T-helper 1 cell treated with Interleukin-12 subunit alpha and Interleukin-12 subunit beta and Interleukin-4 antibody, amounts not matched to agents 30 μg/mL and 1 μg/mL, for 36 hours (primary cell): ENCODE data around the gene SH3PXD2A.

ENCODE experiments used
- H3K27ac Mint-ChIP-seq: one replicate; pipeline ENCODE4 v1.8.0; 2021; ENCODE audit warnings: mild to moderate bottlenecking, mixed read lengths
- H3K27me3 Mint-ChIP-seq: one replicate; pipeline ENCODE4 v1.8.0; 2021; ENCODE audit warnings: low read depth, mixed read lengths
- H3K36me3 Mint-ChIP-seq: one replicate; pipeline ENCODE4 v1.8.0; 2021; ENCODE audit warnings: low read depth, mixed read lengths
- H3K4me1 Mint-ChIP-seq: one replicate; pipeline ENCODE4 v1.8.0; 2021; ENCODE audit warnings: low read depth, mixed read lengths
- H3K4me3 Mint-ChIP-seq: one replicate; pipeline ENCODE4 v1.8.0; 2021; ENCODE audit warnings: mild to moderate bottlenecking, moderate library complexity, mixed read lengths
- H3K9me3 Mint-ChIP-seq: one replicate; pipeline ENCODE4 v1.8.0; 2021; ENCODE audit warnings: mixed read lengths

SH3PXD2A gene

DNA sequence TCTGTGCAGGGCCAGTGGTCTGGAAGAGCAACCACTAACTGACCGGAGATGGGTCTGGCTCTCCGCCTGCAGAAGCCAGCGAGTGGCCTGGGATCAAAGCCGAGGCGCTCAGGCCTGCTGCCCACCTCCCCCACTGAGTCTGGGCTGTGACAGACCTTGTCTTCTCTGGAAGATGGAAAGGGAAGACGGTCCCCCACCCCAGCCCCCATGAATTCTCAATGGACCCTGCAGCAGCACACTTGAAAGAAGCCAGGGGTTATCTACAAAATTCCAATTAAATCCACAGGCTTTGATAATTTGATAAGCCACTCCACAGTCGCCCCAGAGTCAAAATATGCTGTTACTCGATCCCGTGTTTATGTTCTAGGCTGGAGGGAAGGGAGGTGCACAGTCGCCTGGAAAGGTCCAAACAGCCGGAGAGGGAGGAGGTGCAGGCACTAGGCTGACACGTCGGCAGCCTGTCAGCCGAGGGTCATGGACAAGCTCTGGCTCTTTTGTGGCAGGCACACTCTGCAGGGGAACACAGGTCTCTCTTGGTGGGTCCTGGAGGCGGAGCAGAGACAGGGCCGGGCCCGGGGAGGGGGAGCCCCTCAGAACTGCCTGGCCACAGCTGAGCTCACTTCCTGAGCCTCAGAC, 134.9 kb downstream of the SH3PXD2A start:
- Mint-ChIP-seq H3K27me3 (no peaks in the 10 kb centered on the region), H3K9me3 (no peaks in the 10 kb centered on the region), H3K27ac (no peak overlapping the region), H3K36me3 (no peaks in the 10 kb centered on the region), H3K4me3 (no peak overlapping the region), H3K4me1 (peaks cover 2% of the 10 kb centered on the region)

DNA sequence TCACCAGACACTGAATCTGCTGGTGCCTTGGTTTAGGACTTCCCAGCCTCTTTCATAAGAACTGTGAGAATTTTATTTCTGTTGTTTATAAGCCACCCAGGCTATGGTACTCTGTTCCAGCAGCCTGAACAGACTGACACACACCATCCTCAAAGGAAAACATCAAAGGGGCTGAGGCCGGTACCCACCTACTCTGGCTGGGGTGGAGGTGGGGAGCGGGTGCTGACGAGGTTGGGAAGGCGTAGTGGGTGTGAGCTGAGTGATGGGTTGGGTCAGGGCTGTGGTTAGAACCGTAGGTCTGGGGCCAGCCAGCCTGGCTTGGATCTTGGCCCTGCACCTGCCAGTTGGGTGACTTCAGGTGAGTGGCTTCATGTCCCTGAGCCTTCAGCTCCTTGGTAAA, 136.3 kb downstream of the SH3PXD2A start:
- H3K9me3 Mint-ChIP-seq = no peaks in the 10 kb centered on the region
- H3K4me3 Mint-ChIP-seq = no peak overlapping the region
- H3K27ac Mint-ChIP-seq = no peak overlapping the region
- H3K27me3 Mint-ChIP-seq = no peaks in the 10 kb centered on the region
- H3K4me1 Mint-ChIP-seq = peaks cover 2% of the 10 kb centered on the region
- no peaks in the 10 kb centered on the region for H3K36me3 Mint-ChIP-seq

DNA sequence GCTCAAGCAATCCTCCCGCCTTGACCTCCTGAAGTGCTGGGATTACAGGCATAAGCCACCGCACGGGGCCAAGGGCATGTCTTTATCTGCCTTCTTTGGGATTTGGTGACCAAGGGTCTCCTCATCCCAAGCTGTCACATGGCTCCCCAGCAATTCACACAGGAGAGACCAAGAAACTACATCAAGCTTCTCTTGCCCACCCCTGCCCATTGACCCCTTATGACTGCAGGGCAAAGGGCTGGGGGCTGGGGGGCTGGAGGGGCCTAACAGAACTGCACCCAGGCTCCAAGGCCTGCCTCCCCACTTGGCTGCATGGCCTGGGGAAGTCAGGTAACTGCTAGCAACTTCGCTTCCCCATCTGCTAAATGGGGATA, 137.1 kb downstream of the SH3PXD2A start:
- Mint-ChIP-seq H3K9me3 (no peaks in the 10 kb centered on the region), H3K27ac (no peak overlapping the region), H3K36me3 (no peaks in the 10 kb centered on the region)

DNA sequence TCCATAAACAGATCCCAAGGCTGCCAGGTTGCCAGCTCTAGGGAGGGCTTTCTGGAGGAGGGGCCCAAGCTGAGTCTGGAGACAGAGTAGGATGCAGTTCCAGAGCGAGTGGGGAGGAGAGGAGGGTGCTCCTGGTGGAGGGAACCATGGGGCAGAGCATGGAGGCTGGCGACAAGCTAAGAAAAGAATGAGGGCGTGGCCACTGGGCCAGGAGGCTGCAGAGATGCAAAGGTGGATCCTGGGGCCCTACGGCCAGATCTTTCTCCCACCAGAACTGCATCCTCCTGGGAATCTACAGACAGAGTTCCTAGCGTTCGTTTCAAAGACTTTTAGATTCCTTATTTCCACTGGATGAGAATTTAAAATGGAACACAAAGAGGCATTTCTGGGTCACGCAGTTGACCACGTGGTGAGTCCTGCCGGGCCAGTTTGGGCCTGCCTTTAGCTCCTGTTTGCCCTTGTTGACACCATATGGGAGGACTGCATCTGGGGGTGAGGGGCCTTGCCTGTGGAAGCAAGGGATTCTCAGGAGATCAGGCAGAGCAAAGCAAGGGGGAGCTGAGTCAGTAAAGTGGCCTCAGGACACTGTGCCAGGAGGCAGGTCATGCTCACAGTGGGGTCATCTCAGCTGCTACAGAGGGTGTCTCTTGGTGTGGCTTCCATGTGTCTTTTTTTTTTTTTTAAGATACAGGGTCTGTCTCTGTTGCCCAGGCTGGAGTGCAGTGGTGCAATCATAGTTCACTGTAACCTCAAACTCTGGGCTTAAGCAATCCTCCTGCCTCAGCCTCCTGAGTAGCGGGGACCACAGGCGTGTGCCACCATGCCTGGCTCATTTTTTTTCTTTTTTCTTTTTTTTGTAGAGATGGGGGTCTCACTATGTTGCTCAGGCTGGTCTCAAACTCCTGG, 137.8 kb downstream of the SH3PXD2A start:
- Mint-ChIP-seq H3K4me1 (peaks cover 8% of the 10 kb centered on the region), H3K9me3 (no peaks in the 10 kb centered on the region)

More for the DNA sequence above, 137.1 kb downstream of the SH3PXD2A start:
- Mint-ChIP-seq H3K4me3 (no peak overlapping the region), H3K4me1 (peaks cover 3% of the 10 kb centered on the region), H3K27me3 (no peaks in the 10 kb centered on the region)

DNA sequence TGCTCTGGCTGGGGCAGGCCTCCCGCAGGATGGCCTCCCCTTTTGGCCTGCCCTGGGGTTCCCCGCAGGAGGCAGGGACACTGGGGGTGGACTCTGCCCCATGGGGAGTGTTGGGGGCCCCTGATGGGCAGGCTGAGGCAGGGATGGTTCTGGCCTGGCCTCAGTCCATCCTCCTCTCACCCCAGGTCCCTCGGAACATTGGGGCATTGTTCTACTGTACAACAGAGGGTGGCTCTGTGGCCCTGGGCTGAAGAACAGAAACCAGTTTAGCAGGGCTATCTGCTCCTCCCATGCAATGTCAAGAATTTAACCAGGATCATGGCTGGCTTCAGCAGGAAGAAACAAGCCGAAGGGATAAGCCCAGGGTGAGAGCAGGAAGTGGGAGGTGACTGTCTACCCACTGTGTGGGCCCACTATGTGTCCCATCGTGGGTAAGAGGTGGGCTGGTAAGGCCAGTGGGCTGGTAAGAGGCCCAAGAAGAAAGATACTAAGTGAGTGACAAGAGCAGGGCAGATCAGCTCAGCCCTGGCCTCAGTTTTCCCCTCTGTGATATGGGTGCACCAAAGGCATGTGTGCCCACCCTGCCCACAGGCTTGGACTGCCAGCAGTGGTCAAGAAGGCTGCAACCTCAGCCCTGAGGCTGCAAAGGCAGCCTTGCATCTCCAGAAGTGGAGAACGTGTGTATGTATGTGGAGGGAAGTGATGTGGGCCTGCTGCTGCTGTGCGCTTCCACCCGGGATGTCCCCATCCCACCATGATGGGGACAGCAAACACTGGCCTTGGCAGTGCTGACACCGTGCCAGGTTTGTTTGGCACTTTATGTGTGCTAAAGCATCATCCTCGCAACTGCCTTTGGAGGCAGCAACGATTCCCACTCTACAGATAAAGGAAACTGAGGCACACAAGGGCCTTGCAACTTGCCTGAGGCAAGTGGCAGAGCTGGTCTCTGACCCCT, 138.9 kb downstream of the SH3PXD2A start:
- H3K27ac Mint-ChIP-seq = no peak overlapping the region
- no peaks in the 10 kb centered on the region for H3K36me3 Mint-ChIP-seq
- H3K4me3 Mint-ChIP-seq = no peak overlapping the region
- H3K27me3 Mint-ChIP-seq = no peaks in the 10 kb centered on the region
- H3K4me1 Mint-ChIP-seq = peaks cover 8% of the 10 kb centered on the region
- H3K9me3 Mint-ChIP-seq = no peaks in the 10 kb centered on the region

More for the DNA sequence above, 137.8 kb downstream of the SH3PXD2A start:
- no peaks in the 10 kb centered on the region for H3K27me3 Mint-ChIP-seq
- no peak overlapping the region for H3K27ac Mint-ChIP-seq
- H3K4me3 Mint-ChIP-seq = no peak overlapping the region
- no peaks in the 10 kb centered on the region for H3K36me3 Mint-ChIP-seq

DNA sequence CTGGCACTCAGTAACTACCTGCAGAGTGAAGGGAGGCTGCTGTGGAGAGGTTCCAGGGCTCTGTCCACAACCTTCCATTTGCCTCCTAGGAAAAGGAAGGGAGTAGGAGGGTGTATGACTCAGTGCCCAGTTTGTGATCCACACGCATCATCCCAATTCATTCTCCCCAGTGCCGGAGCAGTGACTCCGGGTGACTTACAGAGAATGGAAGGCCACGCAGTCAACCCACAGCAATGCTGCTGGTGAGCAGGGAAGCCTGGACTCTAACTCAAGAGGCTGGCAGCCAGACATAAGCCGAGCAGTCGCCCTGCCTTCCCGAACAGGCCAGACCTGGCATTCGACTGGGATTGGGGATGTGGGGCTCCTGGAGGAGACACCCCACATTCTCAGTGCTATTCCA, 139.9 kb downstream of the SH3PXD2A start:
- Mint-ChIP-seq H3K27ac (no peak overlapping the region), H3K9me3 (no peaks in the 10 kb centered on the region), H3K4me3 (no peak overlapping the region), H3K36me3 (no peaks in the 10 kb centered on the region), H3K4me1 (peaks cover 8% of the 10 kb centered on the region), H3K27me3 (no peaks in the 10 kb centered on the region)

DNA sequence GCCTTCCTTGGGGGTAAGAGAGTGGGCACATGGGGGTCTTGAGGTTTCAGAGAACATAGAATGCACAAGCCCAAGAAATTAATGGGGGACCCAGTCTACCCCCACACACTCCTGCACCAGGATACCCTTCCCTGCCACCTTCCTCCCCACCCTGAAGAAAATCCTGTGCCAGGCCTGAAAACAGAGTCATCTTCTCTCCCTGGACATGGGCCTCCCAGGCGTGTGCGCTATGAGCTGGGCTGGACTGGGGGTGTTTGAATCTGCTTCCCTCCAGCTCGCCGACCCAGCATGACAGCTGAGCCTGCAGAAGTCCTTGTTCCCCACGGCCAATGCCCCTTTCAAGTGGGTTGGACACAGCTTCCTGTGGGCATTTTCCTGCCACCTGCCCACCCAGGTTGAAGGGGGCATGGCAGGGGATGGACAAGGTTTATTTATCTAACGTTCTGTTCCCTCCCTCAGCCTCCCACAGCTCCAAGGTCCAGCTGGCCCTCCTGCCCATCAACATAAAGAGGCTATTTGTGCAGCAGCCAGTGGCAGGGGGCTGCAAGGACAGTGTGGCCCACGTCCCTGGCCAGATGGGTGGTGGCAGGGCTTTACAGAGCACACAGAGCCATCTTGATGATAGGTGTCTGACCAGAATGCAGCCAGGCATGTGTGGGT, 141.0 kb downstream of the SH3PXD2A start:
- peaks cover 8% of the 10 kb centered on the region for H3K4me1 Mint-ChIP-seq
- no peaks in the 10 kb centered on the region for H3K36me3 Mint-ChIP-seq
- H3K9me3 Mint-ChIP-seq = no peaks in the 10 kb centered on the region
- no peaks in the 10 kb centered on the region for H3K27me3 Mint-ChIP-seq
- H3K27ac Mint-ChIP-seq = no peak overlapping the region
- no peak overlapping the region for H3K4me3 Mint-ChIP-seq

DNA sequence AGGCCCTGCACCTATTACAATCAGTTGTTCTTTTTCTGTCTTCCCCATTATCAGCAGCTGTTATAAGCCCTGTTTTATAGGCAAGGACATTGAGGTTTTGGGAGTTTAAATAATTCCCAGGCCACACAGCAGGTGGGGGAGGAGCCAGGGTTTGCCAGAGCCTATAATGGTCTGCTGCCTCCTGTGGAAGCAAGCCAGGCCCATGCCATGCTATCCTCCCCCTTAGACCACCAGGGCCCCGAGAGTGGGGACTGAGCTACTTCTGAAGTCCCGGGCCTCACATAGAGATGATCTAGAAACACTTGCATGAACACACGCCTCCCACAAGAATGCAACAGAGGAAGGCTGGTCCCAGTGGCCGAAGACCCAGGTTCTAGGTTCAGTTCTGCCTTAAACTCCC, 141.7 kb downstream of the SH3PXD2A start:
- no peaks in the 10 kb centered on the region for H3K36me3 Mint-ChIP-seq
- H3K27me3 Mint-ChIP-seq = no peaks in the 10 kb centered on the region
- no peak overlapping the region for H3K4me3 Mint-ChIP-seq
- H3K9me3 Mint-ChIP-seq = no peaks in the 10 kb centered on the region
- H3K4me1 Mint-ChIP-seq = peaks cover 8% of the 10 kb centered on the region
- H3K27ac Mint-ChIP-seq = no peak overlapping the region

DNA sequence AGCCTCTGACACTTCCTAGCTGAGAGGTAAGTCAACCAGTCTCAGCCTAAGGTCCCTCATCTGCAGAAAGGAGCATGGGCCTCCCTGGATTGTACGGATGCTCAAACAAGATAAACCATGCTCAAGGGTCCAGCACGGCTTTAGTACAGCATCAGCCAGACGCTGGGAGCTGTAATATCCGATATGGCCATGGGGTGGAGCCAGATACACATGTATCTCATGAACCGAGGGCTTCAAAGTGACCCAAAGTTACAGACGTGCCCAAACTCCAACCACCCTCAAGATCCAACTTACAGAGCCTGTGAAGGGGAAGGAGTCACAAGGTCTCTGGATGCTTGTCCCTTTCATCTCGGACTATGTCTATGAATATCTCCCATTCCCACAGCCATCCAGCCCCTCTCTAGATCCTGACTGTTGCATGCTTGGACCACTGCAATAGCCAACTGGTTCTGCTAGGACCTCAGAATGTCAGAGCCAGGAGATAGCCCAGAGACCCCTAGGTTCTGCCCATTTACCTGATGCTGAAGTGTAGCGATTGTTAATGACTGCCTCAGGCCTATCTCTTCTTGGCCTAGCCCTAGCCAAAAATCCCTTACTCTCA, 142.4 kb downstream of the SH3PXD2A start:
- Mint-ChIP-seq H3K36me3 (no peaks in the 10 kb centered on the region), H3K27ac (peak overlapping the region; percentile 29), H3K4me1 (peaks cover 8% of the 10 kb centered on the region), H3K4me3 (no peak overlapping the region), H3K9me3 (no peaks in the 10 kb centered on the region), H3K27me3 (no peaks in the 10 kb centered on the region)

DNA sequence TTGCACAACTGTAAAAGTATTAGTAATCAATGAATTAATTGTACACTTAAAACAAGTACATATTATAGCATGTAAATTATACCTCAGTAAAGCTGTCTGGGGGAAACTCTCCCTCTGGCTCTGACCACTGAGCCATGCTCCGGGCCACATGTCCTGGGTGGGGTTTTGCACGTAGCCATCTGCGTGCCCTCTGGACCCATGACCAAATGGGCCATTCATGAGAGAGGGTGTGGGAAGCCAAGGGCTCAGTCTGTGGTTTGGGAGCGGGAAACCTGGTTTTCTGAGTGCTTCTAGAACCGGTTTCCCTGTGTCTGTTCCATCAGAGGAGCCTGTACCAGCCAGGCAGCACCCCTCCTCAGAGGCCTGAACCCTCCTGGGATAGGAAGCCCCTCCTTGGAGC, 143.2 kb downstream of the SH3PXD2A start:
- Mint-ChIP-seq H3K9me3 (no peaks in the 10 kb centered on the region), H3K27me3 (no peaks in the 10 kb centered on the region), H3K36me3 (no peaks in the 10 kb centered on the region), H3K27ac (no peak overlapping the region), H3K4me3 (no peak overlapping the region), H3K4me1 (peaks cover 10% of the 10 kb centered on the region)

DNA sequence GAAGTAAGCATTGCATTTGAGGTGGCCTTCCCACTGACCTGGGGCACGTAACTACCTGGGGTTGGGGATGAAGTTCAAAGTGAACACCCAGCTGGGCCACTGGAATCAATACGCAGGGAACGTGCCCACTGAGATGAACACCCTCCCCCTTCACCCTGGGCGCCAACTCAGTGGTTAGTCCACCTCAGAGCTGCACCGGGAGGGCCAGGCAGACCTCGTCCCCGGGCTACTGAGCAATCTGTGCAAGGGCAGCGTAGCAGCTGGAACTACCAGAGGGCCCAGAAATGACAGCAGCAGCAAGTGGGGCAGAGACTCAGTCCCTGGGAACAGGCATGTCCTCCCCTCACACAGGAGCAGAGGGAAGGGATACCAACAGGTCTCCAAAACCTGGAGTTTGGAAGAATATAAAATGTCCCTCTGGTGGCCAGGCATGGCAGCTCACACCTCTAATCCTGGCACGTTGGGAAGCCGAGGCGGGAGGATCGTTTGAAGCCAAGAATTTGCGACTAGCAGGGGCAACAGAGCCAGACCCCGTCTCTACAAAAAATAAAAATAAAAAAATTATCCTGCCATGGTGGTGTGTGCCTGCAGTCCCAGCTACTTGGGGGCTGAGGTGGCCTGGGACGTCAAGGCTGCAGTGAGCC, 143.9 kb downstream of the SH3PXD2A start:
- Mint-ChIP-seq H3K27ac (no peak overlapping the region), H3K9me3 (no peaks in the 10 kb centered on the region), H3K4me3 (no peak overlapping the region), H3K36me3 (no peaks in the 10 kb centered on the region), H3K27me3 (no peaks in the 10 kb centered on the region), H3K4me1 (peaks cover 10% of the 10 kb centered on the region)

DNA sequence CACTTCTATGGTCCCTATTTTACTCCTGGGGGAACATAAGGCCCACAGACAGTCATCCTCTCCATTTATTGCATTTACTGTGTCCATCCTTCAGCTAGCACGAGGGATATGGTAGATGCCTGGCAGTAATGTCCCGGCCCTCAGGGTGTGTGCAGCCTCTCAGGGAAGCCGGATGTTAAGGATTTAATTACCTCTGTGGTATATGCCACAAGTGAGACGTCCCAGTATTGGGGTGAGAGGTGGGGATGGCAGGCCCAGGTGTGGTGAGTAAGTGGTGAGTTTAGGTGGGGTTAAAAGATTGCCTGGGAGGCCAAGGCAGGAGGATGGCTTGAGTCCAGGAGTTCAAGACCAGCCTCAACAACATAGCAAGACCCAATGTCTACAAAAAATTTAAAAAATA, 144.9 kb downstream of the SH3PXD2A start:
- Mint-ChIP-seq H3K4me3 (no peak overlapping the region), H3K27me3 (no peaks in the 10 kb centered on the region), H3K9me3 (no peaks in the 10 kb centered on the region), H3K4me1 (peaks cover 8% of the 10 kb centered on the region), H3K27ac (no peak overlapping the region), H3K36me3 (no peaks in the 10 kb centered on the region)

DNA sequence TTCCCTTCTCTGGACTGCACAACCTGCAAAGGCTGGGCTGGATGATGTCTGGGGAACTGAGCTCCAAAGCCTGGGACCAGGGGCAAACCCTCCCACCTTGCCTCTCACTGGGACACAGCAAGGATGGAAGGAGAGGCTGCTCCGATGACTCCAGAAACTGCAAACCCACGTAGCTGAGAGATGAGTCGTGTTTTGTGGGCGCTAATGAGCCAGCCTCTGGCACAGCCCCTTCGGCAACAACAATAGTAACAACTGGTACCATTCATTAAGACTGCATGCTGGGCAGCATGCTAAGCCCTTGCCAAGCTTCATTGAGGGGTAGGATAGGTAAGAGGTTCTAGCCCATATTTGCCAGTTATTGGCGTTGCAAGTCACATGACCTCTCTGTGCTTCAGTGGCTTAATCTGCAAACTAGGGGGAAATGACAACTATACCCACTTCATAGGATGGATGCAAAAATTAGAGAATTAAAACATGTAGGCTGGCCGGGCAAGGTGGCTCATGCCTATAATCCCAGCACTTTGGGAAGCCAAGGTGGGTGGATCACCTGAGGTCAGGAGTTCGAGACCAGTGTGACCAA, 145.9 kb downstream of the SH3PXD2A start:
- Mint-ChIP-seq H3K27me3 (no peaks in the 10 kb centered on the region), H3K4me3 (no peak overlapping the region), H3K9me3 (no peaks in the 10 kb centered on the region)

More for the DNA sequence above, 145.9 kb downstream of the SH3PXD2A start:
- Mint-ChIP-seq H3K4me1 (peaks cover 8% of the 10 kb centered on the region), H3K36me3 (no peaks in the 10 kb centered on the region), H3K27ac (no peak overlapping the region)
